Measurements from ENCODE around the gene SLC10A3. TPM values are rescaled to one million over a fixed set of nuclear protein-coding genes. Genes with fewer than 3 reads are reported as not detected.

SLC10A3 gene
- total and polyA plus RNA-seq, 7 donors, result 7.2 to 39.8 (median 15.7) TPM

- 89 to 94% (median 93%) methylated on average over 9 to 16 of the region's 16 CpGs for WGBS, 3 donors
- peaks cover 10% of the 10 kb centered on the region for H3K4me1 ChIP-seq
- intact Hi-C loops (cut with DNase I), result no loop called here
- no peak for DNase-seq
- no peak overlapping the region for H3K27ac ChIP-seq
- no peak overlapping the region for H3K4me3 ChIP-seq
- no peak for TF ChIP-seq CTCF (IDR thresholded peaks at IDR 0.05)
- ATAC-seq, result no peak
- no peaks in the 10 kb centered on the region for H3K27me3 ChIP-seq (ENCODE audit: insufficient read depth in 3 of 3, low read length in 2 of 3)
- H3K36me3 ChIP-seq (ENCODE audit: insufficient read depth in 1 of 2, low read depth in 1 of 2), result peaks cover 3 to 68% of the 10 kb centered on the region in 2 donors
- no peaks in the 10 kb centered on the region for H3K9me3 ChIP-seq
Observed at GRCh38 chrX:154445776-154446175, 44.7 kb downstream of the SLC10A3 start.

GRCh38 chrX:154444755-154445246, 45.6 kb downstream of the SLC10A3 start:
- Histone ChIP-seq H3K36me3 (ENCODE audit: insufficient read depth in 1 of 2, low read depth in 1 of 2) (peaks cover 4 to 64% of the 10 kb centered on the region in 2 donors), H3K4me1 (peaks cover 10% of the 10 kb centered on the region), H3K4me3 (peak overlapping the region; percentile 69), H3K27ac (peak overlapping the region; percentile 86), H3K9me3 (no peaks in the 10 kb centered on the region), H3K27me3 (ENCODE audit: insufficient read depth in 3 of 3, low read length in 2 of 3) (no peaks in the 10 kb centered on the region)
- 39 to 57% (median 56%) methylated on average over 11 to 13 of the region's 13 CpGs for WGBS, 3 donors
- intact Hi-C loops (cut with DNase I), result no loop called here
- DNase-seq, result no peak
- no peak for TF ChIP-seq CTCF (IDR thresholded peaks at IDR 0.05)
- ATAC-seq, result no peak

GRCh38 chrX:154443992-154444754, 46.3 kb downstream of the SLC10A3 start, which contains the start of gene FAM50A:
Gene FAM50A, plus strand, starts transcription at chrX:154444141. Its CDS starts 95 bp downstream, at chrX:154444236.
- H3K9me3 ChIP-seq, result no peaks in the 10 kb centered on the region
- ATAC-seq (peak; percentile 87 to 96 (median 92)), DNase-seq (peak; percentile 87 to 89)
- intact Hi-C loops (cut with DNase I), result no loop called here
- H3K4me3 ChIP-seq, result peak within 1 kb of the TSS; percentile 69
- peaks cover 10% of the 10 kb centered on the region for H3K4me1 ChIP-seq
- peak within 1 kb of the TSS; percentile 86 for H3K27ac ChIP-seq
- no peaks in the 10 kb centered on the region for H3K27me3 ChIP-seq (ENCODE audit: insufficient read depth in 3 of 3, low read length in 2 of 3)
- 0 to 22% (median 5%) methylated on average over 12 to 91 of the region's 94 CpGs for WGBS, 3 donors
- H3K36me3 ChIP-seq (ENCODE audit: insufficient read depth in 1 of 2, low read depth in 1 of 2), result peaks cover 4 to 58% of the 10 kb centered on the region in 2 donors
- peak; percentile 4 for TF ChIP-seq CTCF (IDR thresholded peaks at IDR 0.05)

- intact Hi-C loops (cut with DNase I), result no loop called here
- H3K4me3 ChIP-seq, result peak overlapping the region; percentile 69
- H3K4me1 ChIP-seq, result peaks cover 10% of the 10 kb centered on the region
- H3K36me3 ChIP-seq (ENCODE audit: insufficient read depth in 1 of 2, low read depth in 1 of 2), result peaks cover 2 to 51% of the 10 kb centered on the region in 2 donors
- peak overlapping the region; percentile 86 for H3K27ac ChIP-seq
- WGBS, 3 donors, result 10 to 30% (median 18%) methylated on average over 8 to 10 of the region's 10 CpGs
- no peaks in the 10 kb centered on the region for H3K27me3 ChIP-seq (ENCODE audit: insufficient read depth in 3 of 3, low read length in 2 of 3)
- DNase-seq (no peak), ATAC-seq (peak; percentile 14 to 38 (median 18))
- no peaks in the 10 kb centered on the region for H3K9me3 ChIP-seq
- TF ChIP-seq CTCF (IDR thresholded peaks at IDR 0.05), result no peak
Observed at GRCh38 chrX:154443479-154443910, 46.9 kb downstream of the SLC10A3 start.

Data from psoas muscle (tissue), 8 donors.